Stimulated activated CD8-positive, alpha-beta memory T cell treated with anti-CD3 and anti-CD28 coated beads, Interleukin-4, amount 100 ng/mL, for 1 hour (primary cell): ENCODE data around the gene OR10G2.

Source experiments
- DNase-seq, 2 donors: peaks; one replicate each; pipeline ENCODE4 v3.0.0-alpha.2; 2020; ENCODE audit warnings: low read depth in 2 of 2, low spot score in 1 of 2

The OR10G2 gene

DNA sequence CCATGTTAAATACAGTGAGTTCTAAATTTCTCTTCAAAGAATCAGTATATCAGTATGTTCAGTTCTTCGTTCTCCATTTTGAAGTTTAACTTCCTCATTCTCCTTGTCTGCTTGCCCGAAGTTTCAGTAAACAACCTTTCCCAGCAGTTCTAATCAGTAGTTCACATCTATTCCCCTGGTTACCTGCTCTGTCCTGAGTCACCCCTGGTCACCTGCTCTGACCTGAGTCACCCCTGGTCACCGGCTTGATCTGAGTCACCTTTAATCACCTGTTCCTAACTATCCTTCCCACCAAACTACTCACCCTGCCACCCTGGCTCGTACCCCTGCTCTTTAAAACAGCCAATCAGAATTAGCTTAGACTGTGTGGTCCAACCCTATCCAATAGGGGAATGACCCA, 45.4 kb downstream of the OR10G2 start:
- DNase-seq: no peak
